GM12878 (cell line): ENCODE data around the gene NOL12. TPM values are rescaled to one million over a fixed set of nuclear protein-coding genes. Genes with fewer than 3 reads are reported as not detected.
A peak's percentile ranks its signal among the peaks of the same experiment; 100 is the strongest.

Experiments
- ATF3 ChIP-seq: IDR thresholded peaks from 2 replicates; pipeline ENCODE4 v1.6.1; 2011; ENCODE audit warnings: low read depth, mild to moderate bottlenecking, low read length, moderate library complexity, borderline replicate concordance; ENCODE audit errors: extremely low read depth
- CBX5 ChIP-seq: sonication (generic); IDR thresholded peaks from 2 replicates; pipeline ENCODE4 v1.6.1; 2016; ENCODE audit warnings: low read depth, moderate library complexity, mild to moderate bottlenecking, inconsistent platforms
- GABPA ChIP-seq: IDR thresholded peaks from 2 replicates; pipeline ENCODE4 v1.6.1; 2014; ENCODE audit warnings: antibody characterized with exemption, low read depth, mild to moderate bottlenecking, inconsistent platforms
- HDAC2 ChIP-seq: fragments of 200-600 bp; sonication (generic); IDR thresholded peaks from 2 replicates; pipeline ENCODE4 v1.6.1; 2017
- IKZF1 ChIP-seq: fragments of 450-650 bp; conservative IDR thresholded peaks from 2 replicates; pipeline ENCODE4 v1.6.1; 2017; ENCODE audit warnings: antibody characterized with exemption, mild to moderate bottlenecking
- IRF5 ChIP-seq: fragments of 450-650 bp; IDR thresholded peaks from 2 replicates; pipeline ENCODE4 v1.6.1; 2017; ENCODE audit warnings: borderline replicate concordance
- KDM1A ChIP-seq: fragments of 200-600 bp; sonication (generic); IDR thresholded peaks from 2 replicates; pipeline ENCODE4 v1.6.1; 2016; ENCODE audit warnings: borderline replicate concordance
- KLF5 ChIP-seq: fragments of 450-650 bp; IDR thresholded peaks from 2 replicates; pipeline ENCODE4 v1.6.1; 2014; ENCODE audit warnings: mild to moderate bottlenecking; ENCODE audit not compliant: partially characterized antibody
- MEF2A ChIP-seq: IDR thresholded peaks from 2 replicates; pipeline ENCODE4 v1.6.1; 2011; ENCODE audit warnings: low read depth, mild to moderate bottlenecking, low read length, moderate library complexity; ENCODE audit not compliant: insufficient read depth
- MYC ChIP-seq: IDR thresholded peaks from 2 replicates; pipeline ENCODE4 v1.6.1; 2011; ENCODE audit warnings: mild to moderate bottlenecking, low read length, moderate library complexity, inconsistent platforms; ENCODE audit not compliant: insufficient read depth, insufficient replicate concordance, insufficient read length, severe bottlenecking
- PKNOX1 ChIP-seq: fragments of 450-650 bp; IDR thresholded peaks from 2 replicates; pipeline ENCODE4 v1.6.1; 2016; ENCODE audit warnings: mild to moderate bottlenecking
- ZNF592 ChIP-seq: fragments of 450-650 bp; IDR thresholded peaks from 2 replicates; pipeline ENCODE4 v1.6.1; 2017; ENCODE audit warnings: mild to moderate bottlenecking, moderate library complexity
- polyA plus RNA-seq, 11 experiments: library from polyadenylated mRNA; depleted of rRNA in 4 of 11; unstranded in 6 of 11; stranded (reverse) in 5 of 11; fragments of >200 nt; fragmentation: Nextera tagmentation in 4 of 11; fragmentation: Illumina TruSeq in 1 of 11; extraction: Ambion mirVana in 4 of 11; extraction: Trizol in 1 of 11; gene quantifications; 1 replicate in 1 of 11; 2 replicates in 10 of 11; pipeline versions ENCODE4 v1.2.1 to v1.2.3, GENCODE V29; 2011 to 2016; ENCODE audit warnings: inconsistent platforms in 2 of 11, missing spikeins in 2 of 11, low read depth in 1 of 11
- total RNA-seq, 4 experiments: library from RNA; depleted of rRNA in 3 of 4; stranded (reverse); fragments of >200 nt in 3 of 4; fragmentation: Illumina TruSeq in 1 of 4; extraction: Trizol in 1 of 4; gene quantifications; 2 replicates each; pipeline versions ENCODE4 v1.2.1 to v1.2.3, GENCODE V29; 2013 to 2021
- TF ChIP-seq, protein P1 (sequence below): fragments of 450-650 bp; conservative IDR thresholded peaks from 2 replicates; pipeline ENCODE4 v1.6.1; 2017; ENCODE audit warnings: mild to moderate bottlenecking, moderate library complexity
- TF ChIP-seq, protein P2 (sequence below): fragments of 450-650 bp; formaldehyde crosslinking; IDR thresholded peaks from 2 replicates; pipeline ENCODE4 v1.5.0; 2022; ENCODE audit warnings: mild to moderate bottlenecking, missing genetic modification characterization

Gene NOL12
- total and polyA plus RNA-seq, 10 of the 15 experiments (the other 5 are each of a cell fraction or from before 2014, with no cell fraction given), result 3.3 to 69.4 (median 41.1) TPM

DNA sequence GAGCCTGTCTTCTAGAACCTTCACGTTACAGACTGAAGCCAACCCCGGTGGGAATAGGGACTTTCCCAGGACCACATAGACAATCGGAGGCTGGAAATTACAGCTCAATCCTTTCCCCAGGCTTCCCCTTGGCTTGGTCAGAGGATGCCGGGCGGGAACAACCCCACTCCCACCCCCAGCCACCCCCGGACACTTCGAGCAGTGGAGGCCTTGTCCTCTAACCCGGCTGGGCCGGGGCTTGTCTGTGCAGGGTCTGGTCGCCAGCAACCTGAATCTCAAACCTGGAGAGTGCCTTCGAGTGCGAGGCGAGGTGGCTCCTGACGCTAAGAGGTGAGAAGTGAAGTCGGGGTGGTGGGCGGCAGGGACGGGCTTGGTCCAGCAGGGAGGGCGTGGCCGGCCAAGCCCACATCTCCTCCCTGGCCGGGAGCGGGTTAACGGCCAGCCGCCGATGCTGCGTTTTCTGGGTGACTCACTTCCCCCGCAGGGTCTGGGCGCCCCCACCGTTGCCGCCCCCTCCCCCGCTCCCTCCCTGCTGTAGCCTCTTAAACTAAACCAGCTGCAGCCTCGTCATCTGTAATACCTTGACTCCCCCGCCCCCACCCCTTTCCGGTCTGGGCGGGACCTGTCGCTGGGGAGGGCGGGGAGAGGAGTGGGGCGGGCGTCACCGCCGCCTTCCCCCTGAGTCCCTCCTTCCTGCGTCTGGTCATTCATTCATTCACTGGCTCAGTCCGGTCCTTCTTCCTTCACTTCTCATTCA is 9.2 kb upstream of the NOL12 start (continued):
- TF ChIP-seq ZNF592 (no peak), IKZF1 (peak; percentile 58; the same call in 1 of the 2 replicates), GABPA (no peak), MEF2A (no peak), KLF5 (no peak), PKNOX1 (peak; percentile 16; the same call in 1 of the 2 replicates), HDAC2 (no peak; the same call in 1 of the 2 replicates), KDM1A (no peak), ATF3 (no peak), CBX5 (no peak), IRF5 (no peak), MYC (no peak)
- TF ChIP-seq, protein P1, sequence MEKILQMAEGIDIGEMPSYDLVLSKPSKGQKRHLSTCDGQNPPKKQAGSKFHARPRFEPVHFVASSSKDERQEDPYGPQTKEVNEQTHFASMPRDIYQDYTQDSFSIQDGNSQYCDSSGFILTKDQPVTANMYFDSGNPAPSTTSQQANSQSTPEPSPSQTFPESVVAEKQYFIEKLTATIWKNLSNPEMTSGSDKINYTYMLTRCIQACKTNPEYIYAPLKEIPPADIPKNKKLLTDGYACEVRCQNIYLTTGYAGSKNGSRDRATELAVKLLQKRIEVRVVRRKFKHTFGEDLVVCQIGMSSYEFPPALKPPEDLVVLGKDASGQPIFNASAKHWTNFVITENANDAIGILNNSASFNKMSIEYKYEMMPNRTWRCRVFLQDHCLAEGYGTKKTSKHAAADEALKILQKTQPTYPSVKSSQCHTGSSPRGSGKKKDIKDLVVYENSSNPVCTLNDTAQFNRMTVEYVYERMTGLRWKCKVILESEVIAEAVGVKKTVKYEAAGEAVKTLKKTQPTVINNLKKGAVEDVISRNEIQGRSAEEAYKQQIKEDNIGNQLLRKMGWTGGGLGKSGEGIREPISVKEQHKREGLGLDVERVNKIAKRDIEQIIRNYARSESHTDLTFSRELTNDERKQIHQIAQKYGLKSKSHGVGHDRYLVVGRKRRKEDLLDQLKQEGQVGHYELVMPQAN, result no peak
- TF ChIP-seq, protein P2, sequence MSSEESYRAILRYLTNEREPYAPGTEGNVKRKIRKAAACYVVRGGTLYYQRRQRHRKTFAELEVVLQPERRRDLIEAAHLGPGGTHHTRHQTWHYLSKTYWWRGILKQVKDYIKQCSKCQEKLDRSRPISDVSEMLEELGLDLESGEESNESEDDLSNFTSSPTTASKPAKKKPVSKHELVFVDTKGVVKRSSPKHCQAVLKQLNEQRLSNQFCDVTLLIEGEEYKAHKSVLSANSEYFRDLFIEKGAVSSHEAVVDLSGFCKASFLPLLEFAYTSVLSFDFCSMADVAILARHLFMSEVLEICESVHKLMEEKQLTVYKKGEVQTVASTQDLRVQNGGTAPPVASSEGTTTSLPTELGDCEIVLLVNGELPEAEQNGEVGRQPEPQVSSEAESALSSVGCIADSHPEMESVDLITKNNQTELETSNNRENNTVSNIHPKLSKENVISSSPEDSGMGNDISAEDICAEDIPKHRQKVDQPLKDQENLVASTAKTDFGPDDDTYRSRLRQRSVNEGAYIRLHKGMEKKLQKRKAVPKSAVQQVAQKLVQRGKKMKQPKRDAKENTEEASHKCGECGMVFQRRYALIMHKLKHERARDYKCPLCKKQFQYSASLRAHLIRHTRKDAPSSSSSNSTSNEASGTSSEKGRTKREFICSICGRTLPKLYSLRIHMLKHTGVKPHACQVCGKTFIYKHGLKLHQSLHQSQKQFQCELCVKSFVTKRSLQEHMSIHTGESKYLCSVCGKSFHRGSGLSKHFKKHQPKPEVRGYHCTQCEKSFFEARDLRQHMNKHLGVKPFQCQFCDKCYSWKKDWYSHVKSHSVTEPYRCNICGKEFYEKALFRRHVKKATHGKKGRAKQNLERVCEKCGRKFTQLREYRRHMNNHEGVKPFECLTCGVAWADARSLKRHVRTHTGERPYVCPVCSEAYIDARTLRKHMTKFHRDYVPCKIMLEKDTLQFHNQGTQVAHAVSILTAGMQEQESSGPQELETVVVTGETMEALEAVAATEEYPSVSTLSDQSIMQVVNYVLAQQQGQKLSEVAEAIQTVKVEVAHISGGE (CRISPR knock-in tag), result no peak
